ENCODE measurements around the gene PADI4. TPM values are rescaled to one million over a fixed set of nuclear protein-coding genes. Genes with fewer than 3 reads are reported as not detected.

Gene PADI4
- total and polyA plus RNA-seq, 3 donors from 2014 or later: 0.16 to 0.32 TPM; not detected in 1

GRCh38 chr1:17330856-17331255 lies 22.9 kb downstream of the PADI4 start:
- Histone ChIP-seq H3K4me1 (no peaks in the 10 kb centered on the region), H3K27ac (no peak overlapping the region), H3K9me3 (no peaks in the 10 kb centered on the region), H3K27me3 (no peaks in the 10 kb centered on the region), H3K36me3 (ENCODE audit: low read depth, missing control alignments) (no peaks in the 10 kb centered on the region), H3K4me3 (no peak overlapping the region)
- DNase-seq: no peak
- TF ChIP-seq POLR2A (IDR thresholded peaks at IDR 0.05) (no peak), CTCF (IDR thresholded peaks at IDR 0.05) (no peak)
- 92% methylated on average over 7 of the region's 7 CpGs; no CpG with 5 or more reads in 1 of the 2 donors for WGBS, 2 donors
- intact Hi-C loops (cut with DNase I; ENCODE audit: low total_unique reads): no loop called here

GRCh38 chr1:17333081-17333480 lies 25.1 kb downstream of the PADI4 start:
- WGBS, 2 donors: 97 to 99% methylated on average over 8 of the region's 8 CpGs
- no peaks in the 10 kb centered on the region for H3K27me3 ChIP-seq
- no peaks in the 10 kb centered on the region for H3K36me3 ChIP-seq (ENCODE audit: low read depth, missing control alignments)
- no peak overlapping the region for H3K4me3 ChIP-seq
- no peaks in the 10 kb centered on the region for H3K4me1 ChIP-seq
- H3K9me3 ChIP-seq: no peaks in the 10 kb centered on the region
- TF ChIP-seq CTCF (IDR thresholded peaks at IDR 0.05) (no peak), POLR2A (IDR thresholded peaks at IDR 0.05) (no peak)
- intact Hi-C loops (cut with DNase I; ENCODE audit: low total_unique reads): no loop called here
- no peak overlapping the region for H3K27ac ChIP-seq
- DNase-seq: no peak

GRCh38 chr1:17335821-17336710 lies 28.1 kb downstream of the PADI4 start:
- Histone ChIP-seq H3K36me3 (ENCODE audit: low read depth, missing control alignments) (no peaks in the 10 kb centered on the region), H3K4me1 (no peaks in the 10 kb centered on the region), H3K9me3 (no peaks in the 10 kb centered on the region), H3K27me3 (no peaks in the 10 kb centered on the region), H3K4me3 (no peak overlapping the region), H3K27ac (no peak overlapping the region)
- 32 to 34% methylated on average over 19 to 20 of the region's 20 CpGs for WGBS, 2 donors
- peak; percentile 83 for DNase-seq
- intact Hi-C loops (cut with DNase I; ENCODE audit: low total_unique reads): no loop called here
- TF ChIP-seq CTCF (IDR thresholded peaks at IDR 0.05) (peak; percentile 70 to 90 (median 74)), POLR2A (IDR thresholded peaks at IDR 0.05) (no peak)

GRCh38 chr1:17338706-17339493 lies 30.9 kb downstream of the PADI4 start:
- Histone ChIP-seq H3K4me3 (no peak overlapping the region), H3K9me3 (no peaks in the 10 kb centered on the region), H3K36me3 (ENCODE audit: low read depth, missing control alignments) (no peaks in the 10 kb centered on the region), H3K4me1 (no peaks in the 10 kb centered on the region), H3K27me3 (no peaks in the 10 kb centered on the region), H3K27ac (no peak overlapping the region)
- TF ChIP-seq CTCF (IDR thresholded peaks at IDR 0.05) (no peak), POLR2A (IDR thresholded peaks at IDR 0.05) (no peak)
- 77 to 88% methylated on average over 15 of the region's 15 CpGs for WGBS, 2 donors
- intact Hi-C loops (cut with DNase I; ENCODE audit: low total_unique reads): no loop called here
- no peak for DNase-seq

Data from testis (tissue), 3 donors.